ENCODE results near the gene CCNI.

The CCNI gene

GRCh38 chr4:77097611-77098010, 21.8 kb upstream of the CCNI start:
- Histone ChIP-seq H3K27ac (replicated peaks) (0 out of 2 replicates have a peak overlapping the region, but pooled peaks have one; percentile 5), H3K27me3 (ENCODE audit: insufficient read depth, poor library complexity, severe bottlenecking) (no peaks in the 10 kb centered on the region), H3K4me3 (replicated peaks; ENCODE audit: insufficient read depth, low read length) (no peak overlapping the region)
- no peak for DNase-seq (ENCODE audit: low read depth in 1 of 2, low spot score in 1 of 2)
- TF ChIP-seq REST (IDR thresholded peaks at IDR 0.05; ENCODE audit: insufficient replicate concordance, low read depth) (no peak), SPI1 (IDR thresholded peaks at IDR 0.05; ENCODE audit: borderline replicate concordance, low read depth) (no peak), GABPA (IDR thresholded peaks at IDR 0.05; ENCODE audit: low read depth) (no peak), POLR2AphosphoS5 (IDR thresholded peaks at IDR 0.05; ENCODE audit: low read depth) (no peak)
- TF ChIP-seq, protein P1, sequence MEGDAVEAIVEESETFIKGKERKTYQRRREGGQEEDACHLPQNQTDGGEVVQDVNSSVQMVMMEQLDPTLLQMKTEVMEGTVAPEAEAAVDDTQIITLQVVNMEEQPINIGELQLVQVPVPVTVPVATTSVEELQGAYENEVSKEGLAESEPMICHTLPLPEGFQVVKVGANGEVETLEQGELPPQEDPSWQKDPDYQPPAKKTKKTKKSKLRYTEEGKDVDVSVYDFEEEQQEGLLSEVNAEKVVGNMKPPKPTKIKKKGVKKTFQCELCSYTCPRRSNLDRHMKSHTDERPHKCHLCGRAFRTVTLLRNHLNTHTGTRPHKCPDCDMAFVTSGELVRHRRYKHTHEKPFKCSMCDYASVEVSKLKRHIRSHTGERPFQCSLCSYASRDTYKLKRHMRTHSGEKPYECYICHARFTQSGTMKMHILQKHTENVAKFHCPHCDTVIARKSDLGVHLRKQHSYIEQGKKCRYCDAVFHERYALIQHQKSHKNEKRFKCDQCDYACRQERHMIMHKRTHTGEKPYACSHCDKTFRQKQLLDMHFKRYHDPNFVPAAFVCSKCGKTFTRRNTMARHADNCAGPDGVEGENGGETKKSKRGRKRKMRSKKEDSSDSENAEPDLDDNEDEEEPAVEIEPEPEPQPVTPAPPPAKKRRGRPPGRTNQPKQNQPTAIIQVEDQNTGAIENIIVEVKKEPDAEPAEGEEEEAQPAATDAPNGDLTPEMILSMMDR (IDR thresholded peaks at IDR 0.05; ENCODE audit: insufficient read depth, low read length): no peak

DNA sequence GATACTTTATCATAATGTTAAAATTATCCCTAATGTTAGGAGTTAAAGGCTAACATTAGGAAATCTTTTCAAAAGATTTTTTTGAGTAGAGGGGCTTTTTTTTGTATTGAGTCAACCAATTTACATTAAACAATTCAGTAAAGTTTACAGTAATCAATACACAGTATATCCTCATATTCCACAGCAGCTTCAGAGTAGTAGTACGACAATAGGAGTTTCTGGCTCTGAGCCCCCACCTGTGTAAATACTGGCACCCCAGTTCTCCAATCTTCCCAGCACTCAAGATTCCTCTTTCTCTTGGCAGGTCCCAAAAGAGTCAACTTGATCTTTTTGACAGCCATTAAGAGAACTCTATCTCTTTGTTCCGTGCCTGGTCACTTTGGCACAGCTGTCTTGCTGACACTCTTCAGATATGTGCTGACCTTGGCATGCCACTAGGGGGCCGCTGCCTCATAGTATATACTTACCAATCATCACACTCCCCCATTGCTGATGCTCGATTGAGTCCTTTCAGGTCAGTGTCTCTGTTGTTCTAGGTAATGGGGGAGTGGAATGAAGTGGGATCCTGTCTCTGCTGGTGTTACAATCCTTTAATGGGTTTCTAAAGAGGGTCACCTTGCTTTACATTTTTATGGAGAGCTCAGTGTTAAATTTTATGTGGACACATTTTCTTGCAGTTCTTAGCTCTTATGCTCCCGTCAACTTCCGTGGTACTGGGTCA, 19.5 kb upstream of the CCNI start:
- DNase-seq (ENCODE audit: low read depth in 1 of 2, low spot score in 1 of 2): peak; percentile 35 to 85
- TF ChIP-seq, protein P1 (IDR thresholded peaks at IDR 0.05; ENCODE audit: insufficient read depth, low read length): peak; percentile 96
- no peak for TF ChIP-seq REST (IDR thresholded peaks at IDR 0.05; ENCODE audit: insufficient replicate concordance, low read depth)
- Histone ChIP-seq H3K27ac (replicated peaks) (no peak overlapping the region), H3K27me3 (ENCODE audit: insufficient read depth, poor library complexity, severe bottlenecking) (no peaks in the 10 kb centered on the region), H3K4me3 (replicated peaks; ENCODE audit: insufficient read depth, low read length) (no peak overlapping the region)

GRCh38 chr4:77094496-77094895, 18.7 kb upstream of the CCNI start:
- no peak for TF ChIP-seq GABPA (IDR thresholded peaks at IDR 0.05; ENCODE audit: low read depth)
- DNase-seq (ENCODE audit: low read depth in 1 of 2, low spot score in 1 of 2): no peak
- H3K27me3 ChIP-seq (ENCODE audit: insufficient read depth, poor library complexity, severe bottlenecking): no peaks in the 10 kb centered on the region
- H3K4me3 ChIP-seq (replicated peaks; ENCODE audit: insufficient read depth, low read length): no peak overlapping the region
- H3K27ac ChIP-seq (replicated peaks): no peak overlapping the region

DNA sequence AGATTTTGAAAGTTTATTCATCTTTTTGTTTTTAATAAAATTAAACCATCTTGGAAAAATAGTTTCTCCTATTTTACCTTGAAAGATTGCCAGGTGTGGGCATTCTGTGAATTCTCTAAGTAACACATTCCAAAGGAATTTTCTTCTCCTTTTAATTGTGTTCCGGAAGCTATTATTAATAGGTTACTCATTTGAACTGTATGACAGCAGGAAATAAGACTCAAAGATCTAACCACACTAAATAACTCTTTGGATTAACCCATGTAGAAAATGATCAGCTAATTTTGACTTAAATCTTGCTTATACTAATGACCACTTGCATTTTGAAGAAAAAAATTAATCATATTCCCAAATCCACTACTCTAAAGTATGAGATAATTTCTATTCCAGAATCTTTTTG, 17.6 kb upstream of the CCNI start:
- Histone ChIP-seq H3K4me3 (replicated peaks; ENCODE audit: insufficient read depth, low read length) (no peak overlapping the region), H3K27me3 (ENCODE audit: insufficient read depth, poor library complexity, severe bottlenecking) (no peaks in the 10 kb centered on the region), H3K27ac (replicated peaks) (peak overlapping the region; percentile 73)
- DNase-seq (ENCODE audit: low read depth in 1 of 2, low spot score in 1 of 2): no peak
- TF ChIP-seq POLR2AphosphoS5 (IDR thresholded peaks at IDR 0.05; ENCODE audit: low read depth) (no peak), GABPA (IDR thresholded peaks at IDR 0.05; ENCODE audit: low read depth) (no peak), SPI1 (IDR thresholded peaks at IDR 0.05; ENCODE audit: borderline replicate concordance, low read depth) (no peak), REST (IDR thresholded peaks at IDR 0.05; ENCODE audit: insufficient replicate concordance, low read depth) (no peak)
- TF ChIP-seq, protein P1 (IDR thresholded peaks at IDR 0.05; ENCODE audit: insufficient read depth, low read length): no peak
